SH-SY5Y (cell line): Measurements from ENCODE around the gene MTTP.

Experiments
- GATA2 ChIP-seq: IDR thresholded peaks from 2 replicates; pipeline ENCODE4 v1.6.1; 2011; ENCODE audit warnings: mild to moderate bottlenecking, low read depth, low read length
- GATA3 ChIP-seq: IDR thresholded peaks from 2 replicates; pipeline ENCODE4 v1.6.1; 2011; ENCODE audit warnings: low read depth, mild to moderate bottlenecking, low read length, moderate library complexity

- TF ChIP-seq GATA3 (no peak), GATA2 (no peak)
Measured at GRCh38 chr4:99529956-99530355, 44.7 kb upstream of the MTTP start.
